NCI-H2196 treated with DMSO at 0.1 percent for 48 hours (cell line): Measurements from ENCODE around the gene RPL37.
"Not testable (repeated sequence)": the region's sequence is repeated elsewhere in the genome, so short reads cannot be mapped to it uniquely, and the experiment has no call there.

ENCODE experiments used
- DNase-seq: peaks from one replicate; lab custom pipeline; 2025; ENCODE audit not compliant: unreplicated experiment; lab: John Stamatoyannopoulos, UW

Gene RPL37

DNA sequence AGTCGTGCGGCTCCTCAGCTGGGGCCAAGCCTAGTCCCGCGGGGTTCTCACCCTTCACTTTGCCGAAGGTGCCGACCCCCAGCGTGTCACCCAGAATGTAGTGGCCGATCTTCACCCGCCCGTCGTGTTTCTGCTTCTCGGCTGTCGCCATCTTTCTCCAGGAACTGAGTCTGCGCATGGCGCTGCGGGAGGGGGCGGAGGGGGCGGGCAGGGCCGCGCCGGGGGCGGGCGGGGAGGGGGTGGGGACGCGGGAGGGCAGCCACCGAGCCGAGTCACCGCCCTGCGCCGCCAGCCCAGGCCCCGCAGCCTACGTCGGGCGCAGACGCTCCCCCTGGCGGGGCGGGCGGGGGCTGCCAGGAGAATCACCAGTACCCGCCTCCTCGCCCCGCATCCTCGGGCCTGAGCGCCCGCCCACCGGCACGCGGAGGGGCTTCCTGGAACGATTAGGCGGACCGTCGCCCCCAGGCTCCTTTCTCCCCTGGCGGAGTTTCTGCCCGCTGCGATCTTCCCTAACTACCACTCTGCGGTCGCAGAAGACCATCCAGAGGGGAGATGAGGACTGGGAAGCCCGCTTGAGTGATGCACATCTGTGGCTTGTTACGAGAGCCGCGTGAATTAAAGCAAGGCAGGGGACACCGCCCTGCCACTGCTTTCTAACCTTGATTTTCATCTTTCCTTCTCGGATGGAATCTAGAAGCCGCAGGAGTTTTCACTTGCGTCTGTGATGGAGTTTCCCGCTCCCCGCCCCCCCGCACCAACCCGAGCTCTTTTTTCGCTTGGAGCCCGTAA, 36.8 kb downstream of the RPL37 start, which contains the start of gene PRKAA1:
Gene PRKAA1 (minus strand): TSS at position 363 of the 789 bp plus-strand sequence. CDS start 185 bp downstream, at position 178.
- DNase-seq: peak; percentile 82

DNA sequence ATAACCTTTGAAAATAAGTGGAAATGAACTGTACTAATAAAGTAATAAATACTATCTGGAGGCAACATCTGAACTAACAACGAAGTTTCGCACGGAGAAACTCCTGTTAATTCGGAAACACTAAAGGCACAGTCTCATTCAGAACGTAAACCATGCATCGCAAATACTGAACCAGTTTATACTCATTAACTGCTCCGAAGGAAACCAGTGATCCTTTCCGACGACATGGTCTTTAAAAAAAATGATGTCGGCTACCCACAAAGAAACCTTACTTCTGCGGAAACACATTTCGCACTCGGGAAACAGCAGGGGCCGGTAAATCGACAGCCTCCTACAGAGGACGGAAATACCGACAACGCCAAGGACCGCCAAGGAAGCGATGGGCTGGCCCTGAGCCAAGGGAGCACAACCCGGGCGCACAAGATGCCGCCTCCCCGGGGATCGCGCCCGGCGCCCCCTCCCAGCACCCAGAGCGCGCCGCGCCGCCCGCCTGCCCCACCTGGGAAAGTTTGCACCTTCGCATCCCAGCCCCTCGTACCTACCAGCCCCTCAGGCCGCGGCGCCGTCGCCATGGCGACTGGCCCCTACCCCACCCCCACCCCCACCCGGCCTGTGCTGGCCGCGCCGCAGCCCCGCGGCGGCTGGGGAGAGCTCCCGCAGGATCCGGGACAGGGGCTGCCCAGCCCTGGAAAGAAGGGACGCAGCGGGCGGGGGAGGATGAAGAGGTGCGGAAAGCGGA, 37.6 kb downstream of the RPL37 start:
- peak; percentile 45 for DNase-seq

DNA sequence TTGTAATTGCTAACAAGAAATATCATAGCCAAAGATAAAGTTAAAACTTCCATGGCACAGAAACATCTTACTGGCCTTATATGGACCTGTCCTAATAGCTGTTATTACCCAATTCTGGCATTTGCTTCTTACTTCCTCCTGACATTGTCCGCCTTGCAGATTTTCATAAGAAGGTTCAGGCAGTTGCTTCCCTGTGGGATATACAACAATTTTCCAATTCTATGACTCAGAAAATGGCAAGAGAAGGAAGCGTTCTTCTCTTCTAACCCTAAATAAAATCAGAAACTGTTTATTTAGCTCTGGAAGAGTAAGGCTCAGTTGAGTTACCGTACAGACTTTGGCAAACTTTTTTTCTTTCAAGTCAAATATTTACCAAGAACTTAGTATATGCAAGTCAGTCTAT, 38.5 kb downstream of the RPL37 start:
- no peak for DNase-seq

DNA sequence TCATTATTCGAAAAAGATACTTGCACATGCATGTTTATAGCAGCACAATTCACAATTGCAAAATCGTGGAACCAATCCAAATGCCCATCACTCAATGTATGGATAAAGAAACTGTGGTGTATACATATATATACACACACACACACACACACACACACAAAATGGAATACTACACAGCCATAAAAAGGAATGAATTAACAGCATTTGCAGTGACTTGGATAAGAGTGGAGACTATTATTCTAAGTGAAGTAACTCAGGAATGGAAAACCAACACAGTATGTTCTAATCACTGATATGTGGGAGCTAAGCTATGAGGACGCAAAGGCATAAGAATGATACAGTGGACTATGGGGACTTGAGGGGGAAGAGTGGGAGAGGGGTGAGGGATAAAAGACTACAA, 40.1 kb downstream of the RPL37 start:
- DNase-seq: not testable (repeated sequence)

DNA sequence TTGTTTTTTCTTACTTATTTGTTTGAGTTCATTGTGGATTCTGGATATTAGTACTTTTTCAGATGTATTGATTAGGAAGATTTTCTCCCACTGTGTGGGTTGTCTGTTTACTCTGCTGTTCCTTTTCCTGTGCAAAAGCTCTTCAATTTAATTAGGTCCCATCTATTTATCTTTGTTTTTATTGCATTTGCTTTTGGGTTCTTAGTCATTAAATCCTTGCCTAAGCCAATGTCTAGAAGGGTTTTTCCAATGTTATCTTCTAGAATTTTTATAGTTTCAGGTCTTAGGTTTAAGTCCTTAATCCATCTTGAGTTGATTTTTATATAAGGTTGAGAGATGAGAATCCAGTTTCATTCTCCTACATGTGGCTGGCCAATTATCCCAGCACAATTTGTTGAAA, 40.7 kb downstream of the RPL37 start:
- not testable (repeated sequence) for DNase-seq

DNA sequence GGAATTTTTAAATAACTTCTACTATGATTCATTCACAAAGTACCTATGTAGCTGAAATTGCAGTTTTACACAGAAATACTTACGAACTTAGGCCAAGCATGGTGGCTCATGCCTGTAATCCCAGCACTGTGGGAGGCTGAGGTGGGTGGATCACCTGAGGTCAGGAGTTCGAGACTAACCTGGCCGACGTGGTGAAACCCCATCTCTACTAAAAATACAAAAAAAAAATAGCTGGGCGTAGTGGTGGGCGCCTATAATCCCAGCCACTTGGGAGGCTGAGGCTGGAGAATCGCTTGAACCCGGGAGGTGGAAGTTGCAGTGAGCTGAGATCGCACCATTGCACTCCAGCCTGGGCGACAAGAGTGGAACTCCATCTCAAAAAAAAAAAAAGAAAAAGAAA, 42.3 kb downstream of the RPL37 start:
- not testable (repeated sequence) for DNase-seq

DNA sequence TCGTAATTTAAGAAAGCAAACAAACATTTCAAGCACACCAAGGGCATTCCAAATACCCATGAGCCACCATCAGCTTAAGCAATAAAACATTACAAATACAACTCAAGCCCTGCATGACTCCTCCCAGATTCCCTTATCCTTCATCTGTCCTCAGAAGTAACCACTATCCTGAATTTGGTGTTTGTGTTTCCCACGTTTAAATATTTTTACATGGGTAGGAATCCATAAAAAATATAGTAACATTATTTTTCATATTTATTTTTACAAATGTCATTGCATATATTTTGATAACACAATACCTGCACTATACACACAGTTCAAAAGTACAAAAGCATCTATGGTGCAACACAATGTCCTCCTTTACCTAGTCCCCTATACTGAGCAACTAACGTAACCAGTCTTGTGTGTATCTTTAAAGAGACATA, 43.3 kb downstream of the RPL37 start:
- DNase-seq: no peak

DNA sequence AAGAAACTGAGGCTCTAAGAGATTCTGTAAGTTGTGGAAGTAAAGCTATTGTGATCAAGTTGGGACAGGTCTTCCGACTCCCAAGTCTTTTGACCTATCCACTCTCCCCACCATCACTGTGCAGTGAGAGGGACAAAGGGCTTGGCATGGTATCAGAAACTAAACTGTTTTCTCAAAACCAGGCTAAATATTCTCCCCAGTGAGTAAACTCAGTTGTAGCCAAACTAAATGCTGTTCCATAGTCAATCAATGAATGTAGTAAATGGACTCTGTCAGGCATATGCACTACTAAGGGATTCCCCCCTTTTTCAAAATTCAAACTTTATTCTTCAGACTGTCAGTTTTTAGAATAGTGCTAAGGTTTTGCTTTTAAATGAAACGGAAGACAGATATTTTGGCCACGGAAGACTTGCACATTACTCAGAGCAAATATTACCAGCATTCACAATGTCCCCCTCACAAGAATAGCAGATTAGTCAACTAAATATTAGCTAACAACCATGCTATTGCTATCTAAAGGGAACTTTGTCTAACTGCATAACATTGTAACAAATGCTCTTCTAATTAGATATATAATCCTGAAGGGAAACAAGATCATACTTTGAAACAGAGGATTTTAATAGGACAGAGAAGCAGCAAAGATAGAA, 44.0 kb downstream of the RPL37 start:
- DNase-seq: no peak

DNA sequence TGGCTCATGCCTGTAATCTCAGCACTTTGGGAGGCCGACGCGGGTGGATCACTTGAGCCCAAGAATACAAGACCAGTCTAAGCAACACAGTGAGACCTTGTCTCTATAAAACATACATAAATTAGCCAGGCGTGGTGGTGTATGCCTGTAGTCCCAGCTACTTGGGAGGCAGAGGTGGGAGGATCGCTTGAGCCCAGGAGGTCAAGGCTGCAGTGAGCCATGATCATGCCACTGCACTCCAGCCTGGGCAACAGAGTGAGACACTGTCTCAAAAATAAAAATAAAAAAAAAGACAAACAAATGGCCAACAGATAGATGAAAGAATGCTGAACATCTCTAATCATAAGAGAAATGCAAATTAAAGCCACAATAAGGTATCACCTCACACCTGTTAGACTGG, 46.1 kb downstream of the RPL37 start:
- not testable (repeated sequence) for DNase-seq

DNA sequence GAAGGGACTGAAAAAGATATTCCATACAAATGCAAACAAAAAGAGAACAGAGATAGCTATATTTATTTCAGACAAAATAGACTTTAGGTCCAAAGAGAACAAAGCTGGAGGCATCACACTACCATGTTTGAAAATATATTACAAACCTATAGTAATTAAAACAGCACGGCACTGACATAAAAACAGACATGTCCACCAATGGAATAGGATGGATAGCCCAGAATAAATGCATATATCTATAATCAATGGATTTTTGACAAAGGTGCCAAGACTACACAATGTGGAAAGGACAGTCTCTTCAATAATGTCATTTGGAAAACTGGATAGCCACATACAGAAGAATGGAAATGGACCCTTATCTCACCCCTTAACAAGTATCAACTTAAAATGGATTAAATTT, 47.0 kb downstream of the RPL37 start:
- DNase-seq: no peak

DNA sequence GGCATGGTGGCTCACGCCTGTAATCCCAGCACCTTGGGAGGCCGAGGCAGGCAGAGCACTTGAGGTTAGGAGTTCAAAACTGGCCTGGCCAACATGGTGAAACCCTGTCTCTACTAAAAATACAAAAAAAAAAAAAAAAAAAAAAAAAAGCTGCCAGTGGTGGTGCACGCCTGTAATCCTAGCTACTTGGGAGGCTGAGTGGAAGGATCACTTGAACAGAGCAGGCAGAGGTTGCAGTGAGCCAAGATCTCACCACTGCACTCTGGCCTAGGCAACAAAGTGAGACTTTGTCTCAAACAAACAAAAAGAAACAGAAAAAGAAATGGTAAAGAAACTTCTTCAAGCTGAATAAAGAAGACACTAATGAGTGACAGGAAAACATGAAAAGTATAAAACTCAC, 48.4 kb downstream of the RPL37 start:
- DNase-seq: not testable (repeated sequence)

DNA sequence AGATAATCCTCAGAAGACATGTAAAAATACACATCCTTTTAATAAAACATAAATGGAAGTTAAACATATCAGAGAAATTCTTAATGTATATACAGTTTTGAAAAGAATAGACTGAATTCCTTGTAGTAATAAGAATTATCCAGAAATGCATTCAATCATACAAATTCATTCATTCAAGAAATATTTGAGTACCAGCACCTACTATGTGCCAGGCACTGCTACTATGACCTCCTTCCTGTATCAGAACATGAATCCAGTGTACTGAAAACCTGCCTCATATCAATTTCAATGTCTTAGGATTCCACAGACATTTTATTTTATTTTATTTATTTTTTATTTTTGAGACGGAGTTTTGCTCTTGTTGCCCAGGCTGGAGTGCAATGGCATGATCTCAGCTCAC, 50.1 kb downstream of the RPL37 start:
- DNase-seq: no peak

DNA sequence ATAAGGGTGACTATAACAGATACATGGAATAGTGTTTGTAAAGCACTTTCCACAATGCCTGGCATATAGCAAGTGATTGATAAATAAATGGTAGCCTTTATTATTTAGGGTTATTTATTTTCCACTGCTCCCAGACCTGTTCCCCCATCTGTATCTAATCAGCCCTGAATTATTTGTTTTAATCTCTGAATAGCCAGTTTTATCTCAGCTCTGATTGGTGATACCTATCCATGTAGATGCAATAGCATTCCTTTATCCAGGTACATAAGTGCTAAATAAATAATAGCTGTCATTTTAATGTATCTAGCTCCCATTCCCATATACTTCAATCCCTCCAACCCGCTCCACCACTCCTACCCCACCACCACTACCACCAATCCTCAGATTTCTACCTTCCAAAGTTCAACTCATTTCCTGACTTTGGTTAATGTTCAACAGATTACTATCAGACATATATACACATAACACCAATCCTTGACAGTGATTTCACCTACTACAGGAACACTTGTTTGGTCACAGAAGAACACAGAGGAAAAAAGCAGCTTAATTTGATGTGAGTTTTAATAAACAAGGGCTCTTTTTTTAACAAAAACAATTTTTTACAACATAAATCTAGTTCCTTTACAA, 50.9 kb downstream of the RPL37 start:
- DNase-seq: no peak

DNA sequence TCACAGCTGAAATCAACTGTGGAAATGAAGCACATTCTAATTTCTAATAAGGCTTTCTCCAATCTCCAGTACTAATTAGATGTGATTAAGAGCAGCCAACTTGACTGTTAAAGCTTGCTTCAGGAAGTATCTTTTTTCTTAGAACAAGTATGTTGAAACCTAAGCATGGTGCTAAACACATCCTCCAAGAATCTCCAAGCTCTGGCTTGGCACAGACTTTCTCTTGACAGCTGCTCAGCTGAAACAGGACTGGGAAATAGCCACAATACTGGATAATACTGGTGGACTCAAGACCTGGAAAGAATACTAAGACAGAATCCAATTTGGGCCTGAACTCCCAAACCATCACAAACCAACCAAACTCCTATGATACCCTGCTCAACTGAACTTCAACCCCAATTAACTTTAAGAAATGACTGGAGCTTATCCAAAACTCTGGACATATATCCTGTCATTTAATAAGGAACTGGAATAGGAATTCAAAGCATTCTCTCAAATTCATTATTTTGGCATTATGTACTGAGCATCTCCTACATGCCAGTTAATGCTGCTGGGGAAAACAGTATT, 53.1 kb downstream of the RPL37 start:
- no peak for DNase-seq

DNA sequence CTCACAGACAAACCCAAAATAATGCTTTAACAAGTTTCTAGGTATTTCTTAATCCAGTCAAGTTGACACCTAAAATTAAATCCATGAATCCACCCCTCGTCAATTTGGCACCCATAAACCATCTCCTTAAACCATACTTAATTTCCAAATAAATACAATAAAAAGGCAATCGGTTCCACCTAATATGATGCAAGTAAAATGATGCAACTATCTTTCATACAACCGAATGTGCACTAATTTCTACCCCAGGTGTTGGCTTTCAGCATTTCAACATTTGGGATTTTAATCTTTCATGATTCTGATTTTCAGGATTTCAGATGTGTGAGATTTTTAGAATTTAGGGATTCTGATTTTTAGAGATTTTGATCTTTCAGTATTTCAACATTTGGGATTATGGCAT, 54.2 kb downstream of the RPL37 start:
- no peak for DNase-seq

DNA sequence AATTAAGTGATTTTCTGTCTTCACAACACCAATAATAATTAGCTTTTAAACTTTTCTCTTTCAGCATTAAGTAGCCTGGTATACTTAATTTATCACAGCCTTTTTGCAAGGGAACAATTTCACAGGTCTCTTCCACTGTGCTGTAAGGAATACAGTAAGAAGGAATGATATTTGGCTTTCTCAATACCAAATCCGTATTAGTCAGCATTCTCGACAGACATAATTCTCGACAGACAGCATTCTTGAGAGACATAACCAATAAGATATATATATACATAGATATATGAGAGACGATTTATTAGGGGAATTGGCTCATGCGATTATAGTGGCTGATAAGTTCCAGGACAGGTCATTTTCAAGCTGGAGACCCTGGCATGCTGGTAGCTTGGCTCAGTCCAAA, 54.8 kb downstream of the RPL37 start:
- no peak for DNase-seq

DNA sequence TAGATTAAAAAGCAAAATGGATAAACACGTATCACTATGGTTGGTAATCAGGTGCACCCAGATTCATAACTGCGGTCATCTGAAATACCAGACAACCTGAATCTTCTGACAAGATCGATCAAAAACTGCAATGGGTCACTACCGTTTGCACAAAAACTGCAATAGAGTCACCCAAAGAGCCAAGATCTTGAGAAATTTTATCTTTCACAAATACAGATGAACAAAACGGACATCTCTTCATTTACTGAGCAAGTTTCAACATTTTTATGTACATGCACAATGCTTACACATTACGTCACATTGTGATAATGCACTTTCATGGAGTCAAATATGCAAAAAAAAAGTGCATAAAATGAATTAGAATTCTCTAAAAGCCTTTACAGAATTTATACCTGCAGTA, 55.5 kb downstream of the RPL37 start:
- DNase-seq: no peak

DNA sequence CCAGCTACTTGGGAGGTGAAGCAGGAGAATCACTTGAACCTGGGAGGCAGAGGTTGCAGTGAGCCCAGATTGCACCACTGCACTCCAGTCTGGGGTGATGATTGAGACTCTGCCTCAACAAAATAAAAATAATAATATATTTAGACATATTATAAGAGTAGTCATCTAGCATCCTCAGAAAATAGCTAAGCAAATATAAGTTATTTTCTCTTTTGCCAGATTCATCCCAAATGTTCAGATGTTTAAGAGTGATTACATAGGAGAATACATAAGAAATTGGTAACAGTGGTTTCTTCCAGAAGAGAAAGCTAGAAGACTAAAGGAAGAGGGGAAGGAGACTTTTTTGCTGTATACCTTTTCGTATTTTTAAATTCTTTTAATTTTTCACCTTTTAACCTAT, 56.9 kb downstream of the RPL37 start:
- DNase-seq: no peak

DNA sequence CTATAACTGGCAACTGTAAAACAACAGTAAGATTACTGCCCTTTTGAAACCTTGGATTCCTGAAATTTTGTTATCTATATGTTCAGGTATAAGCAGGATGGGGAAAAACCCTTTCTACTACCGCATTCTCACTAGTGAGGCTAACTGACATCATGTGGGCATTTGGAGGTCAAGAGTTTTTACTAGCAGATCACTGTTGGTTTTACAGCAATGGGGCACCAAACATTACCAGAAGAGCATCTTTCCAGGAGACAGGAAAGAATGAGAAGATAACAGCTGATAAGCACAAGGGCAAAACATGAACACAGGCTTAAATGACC, 58.4 kb downstream of the RPL37 start:
- DNase-seq: no peak

DNA sequence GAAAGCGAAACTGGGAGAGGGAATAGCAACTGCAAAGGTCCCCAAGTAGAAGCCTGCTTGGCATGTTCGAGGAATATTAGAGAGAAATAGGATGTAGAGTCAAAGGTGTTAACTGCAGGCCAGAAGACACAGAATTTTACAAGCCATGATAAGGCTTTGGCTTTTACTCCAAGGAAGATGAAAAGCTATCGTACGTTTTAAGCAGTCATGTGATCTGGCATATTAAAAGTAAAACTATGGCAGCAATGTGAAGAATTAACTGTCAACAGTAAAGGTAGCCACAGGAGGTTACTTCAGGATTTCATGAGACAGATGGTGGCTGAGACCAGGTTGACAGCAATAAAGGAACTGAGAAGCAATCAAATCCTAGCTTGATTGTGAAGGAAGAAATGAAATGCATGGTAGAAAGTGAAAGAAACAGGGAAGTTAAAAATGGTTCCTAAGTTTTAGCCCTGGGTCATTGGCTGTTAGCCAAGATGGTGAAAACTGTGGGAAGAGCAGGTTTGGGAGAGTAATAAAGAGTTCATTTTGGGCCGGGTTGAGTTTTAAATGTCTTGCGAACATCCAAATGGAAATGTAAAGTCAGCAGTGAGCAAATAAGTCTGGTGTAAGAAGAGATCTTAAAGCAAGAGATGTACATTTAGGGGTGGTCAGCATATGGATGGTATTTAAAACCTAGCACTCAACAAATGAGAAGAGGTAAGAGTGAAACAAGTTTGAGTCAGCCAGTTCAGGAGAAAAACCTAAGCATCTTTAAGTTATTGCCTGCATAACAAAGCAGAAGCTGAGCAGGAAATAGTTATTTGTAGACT, 59.0 kb downstream of the RPL37 start:
- no peak for DNase-seq
